Fibroblast of lung (primary cell): ENCODE results near the gene RASA2. TPM values are rescaled to one million over a fixed set of nuclear protein-coding genes. Genes with fewer than 3 reads are reported as not detected.
A peak's percentile ranks its signal among the peaks of the same experiment; 100 is the strongest.

Source experiments
- DNase-seq, 2 donors: peaks; one replicate each; pipeline versions ENCODE4 v3.0.0 to v3.0.0-alpha.2; 2010; ENCODE audit warnings: low read depth in 2 of 2
- H2AFZ ChIP-seq: 2 replicates; pipeline ENCODE4 v1.5.1; 2012; ENCODE audit warnings: low read length, control low read depth, inconsistent platforms
- H3K27ac ChIP-seq: 2 replicates; pipeline ENCODE4 v1.5.1; 2011; ENCODE audit warnings: low read length, control low read depth; ENCODE audit not compliant: insufficient read depth
- H3K27me3 ChIP-seq: 2 replicates; pipeline ENCODE4 v1.5.1; 2011; ENCODE audit warnings: mild to moderate bottlenecking, low read length; ENCODE audit not compliant: control insufficient read depth, insufficient read depth
- H3K36me3 ChIP-seq: 2 replicates; pipeline ENCODE4 v1.5.1; 2011; ENCODE audit warnings: low read length; ENCODE audit not compliant: control insufficient read depth, insufficient read depth
- H3K4me1 ChIP-seq: 2 replicates; pipeline ENCODE4 v1.5.1; 2011; ENCODE audit warnings: low read length; ENCODE audit not compliant: control insufficient read depth, insufficient read depth; ENCODE audit errors: extremely low read depth
- H3K4me2 ChIP-seq: 2 replicates; pipeline ENCODE4 v1.5.1; 2011; ENCODE audit warnings: low read length, control low read depth; ENCODE audit not compliant: insufficient read depth; ENCODE audit errors: extremely low read depth
- H3K4me3 ChIP-seq, 4 experiments: fragments of 200-600 bp in 1 of 4; sonication (generic) in 1 of 4; replicated peaks in 1 of 4; 2 replicates each; pipeline ENCODE4 v1.5.1; 2011 to 2016; ENCODE audit warnings: low read length in 4 of 4, low read depth in 3 of 4, mild to moderate bottlenecking in 3 of 4, control low read depth in 2 of 4, inconsistent platforms in 1 of 4, mixed read lengths in 1 of 4; ENCODE audit not compliant: insufficient read depth in 1 of 4; ENCODE audit errors: control extremely low read depth in 1 of 4
- H3K79me2 ChIP-seq: 2 replicates; pipeline ENCODE4 v1.5.1; 2012; ENCODE audit warnings: mild to moderate bottlenecking, low read length, inconsistent platforms; ENCODE audit not compliant: control insufficient read depth, insufficient read depth
- H3K9ac ChIP-seq: 2 replicates; pipeline ENCODE4 v1.5.1; 2011; ENCODE audit warnings: mild to moderate bottlenecking, low read length, control low read depth; ENCODE audit not compliant: insufficient read depth
- H3K9me3 ChIP-seq: 2 replicates; pipeline ENCODE4 v1.5.1; 2012; ENCODE audit warnings: low read depth, low read length; ENCODE audit not compliant: control insufficient read depth, insufficient read depth
- H4K20me1 ChIP-seq: 2 replicates; pipeline ENCODE4 v1.5.1; 2011; ENCODE audit warnings: low read length; ENCODE audit not compliant: control insufficient read depth, insufficient read depth; ENCODE audit errors: extremely low read depth
- EZH2 ChIP-seq: IDR thresholded peaks from 2 replicates; pipeline ENCODE4 v1.5.1; 2012; ENCODE audit warnings: low read length, control low read depth, mild to moderate bottlenecking; ENCODE audit errors: missing control alignments
- polyA plus RNA-seq, 2 donors: library from polyadenylated mRNA; depleted of rRNA in 1 of 2; stranded (reverse) in 1 of 2; unstranded in 1 of 2; fragments of >200 nt; gene quantifications; 2 replicates each; pipeline ENCODE4 v1.2.1, GENCODE V29; 2011 to 2012; ENCODE audit warnings: missing spikeins in 1 of 2
- total RNA-seq: library from RNA; depleted of rRNA; stranded (reverse); fragments of >200 nt; gene quantifications from 2 replicates; pipeline ENCODE4 v1.2.1, GENCODE V29; 2014
- TF ChIP-seq, protein P1 (sequence below), 2 donors: IDR thresholded peaks in 1 of 2; conservative IDR thresholded peaks in 1 of 2; 1 replicate in 1 of 2; 2 replicates in 1 of 2; pipeline ENCODE4 v1.5.1; 2011 to 2012; ENCODE audit warnings: low read length in 2 of 2, control low read depth in 1 of 2, inconsistent platforms in 1 of 2, low read depth in 1 of 2, mild to moderate bottlenecking in 1 of 2

RASA2 gene
- total and polyA plus RNA-seq, 2 donors (not counting 1 experiment from before 2014, with no cell fraction given), result 10.0 to 11.4 TPM

DNA sequence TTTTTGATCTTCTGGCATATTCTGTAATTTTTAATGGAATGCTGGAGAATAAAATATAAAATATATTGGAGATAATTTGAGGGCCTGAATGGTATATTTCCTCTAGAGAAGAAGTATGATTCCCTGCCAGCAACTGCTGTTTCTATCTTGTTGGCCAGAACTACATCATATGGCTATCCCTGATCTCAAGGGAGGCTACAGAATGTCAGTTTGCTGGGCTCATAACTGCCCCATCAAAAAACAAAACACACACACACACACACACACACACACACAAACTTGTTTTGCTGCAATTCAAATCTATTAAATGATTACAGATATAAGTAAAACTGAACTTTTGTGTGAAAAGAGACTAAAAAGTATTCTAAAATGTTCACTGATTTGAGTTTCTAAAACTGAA lies 51.0 kb downstream of the RASA2 start:
- no peaks in the 10 kb centered on the region for H3K27me3 ChIP-seq
- TF ChIP-seq, protein P1, sequence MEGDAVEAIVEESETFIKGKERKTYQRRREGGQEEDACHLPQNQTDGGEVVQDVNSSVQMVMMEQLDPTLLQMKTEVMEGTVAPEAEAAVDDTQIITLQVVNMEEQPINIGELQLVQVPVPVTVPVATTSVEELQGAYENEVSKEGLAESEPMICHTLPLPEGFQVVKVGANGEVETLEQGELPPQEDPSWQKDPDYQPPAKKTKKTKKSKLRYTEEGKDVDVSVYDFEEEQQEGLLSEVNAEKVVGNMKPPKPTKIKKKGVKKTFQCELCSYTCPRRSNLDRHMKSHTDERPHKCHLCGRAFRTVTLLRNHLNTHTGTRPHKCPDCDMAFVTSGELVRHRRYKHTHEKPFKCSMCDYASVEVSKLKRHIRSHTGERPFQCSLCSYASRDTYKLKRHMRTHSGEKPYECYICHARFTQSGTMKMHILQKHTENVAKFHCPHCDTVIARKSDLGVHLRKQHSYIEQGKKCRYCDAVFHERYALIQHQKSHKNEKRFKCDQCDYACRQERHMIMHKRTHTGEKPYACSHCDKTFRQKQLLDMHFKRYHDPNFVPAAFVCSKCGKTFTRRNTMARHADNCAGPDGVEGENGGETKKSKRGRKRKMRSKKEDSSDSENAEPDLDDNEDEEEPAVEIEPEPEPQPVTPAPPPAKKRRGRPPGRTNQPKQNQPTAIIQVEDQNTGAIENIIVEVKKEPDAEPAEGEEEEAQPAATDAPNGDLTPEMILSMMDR (conservative IDR thresholded peaks at IDR 0.05 in 1 of 2, IDR thresholded peaks at IDR 0.05 in 1 of 2; ENCODE audit: low read depth in 1 of 2, low read length in 2 of 2), result no peak
- TF ChIP-seq EZH2, result no peak
- DNase-seq, result peak in 1 of 2 donors; percentile 30

GRCh38 chr3:141538568-141539240 lies 51.9 kb downstream of the RASA2 start:
- no peaks in the 10 kb centered on the region for H3K36me3 ChIP-seq

More for the DNA sequence above, 51.0 kb downstream of the RASA2 start:
- no peaks in the 10 kb centered on the region for H3K9me3 ChIP-seq
- no peak overlapping the region for H3K9ac ChIP-seq
- no peak overlapping the region for H2AFZ ChIP-seq
- H4K20me1 ChIP-seq, result no peaks in the 10 kb centered on the region
- peaks cover 2% of the 10 kb centered on the region for H3K4me1 ChIP-seq
- no peak overlapping the region for H3K4me3 ChIP-seq
- no peak overlapping the region for H3K4me2 ChIP-seq
- H3K79me2 ChIP-seq, result no peaks in the 10 kb centered on the region
- no peaks in the 10 kb centered on the region for H3K36me3 ChIP-seq
- H3K27ac ChIP-seq, result no peak overlapping the region

GRCh38 chr3:141539431-141540187 lies 52.8 kb downstream of the RASA2 start:
- no peaks in the 10 kb centered on the region for H3K27me3 ChIP-seq
- peak in 1 of 2 donors; percentile 69 for DNase-seq
- H3K4me1 ChIP-seq, result peaks cover 2% of the 10 kb centered on the region
- H3K4me2 ChIP-seq, result no peak overlapping the region
- H3K36me3 ChIP-seq, result no peaks in the 10 kb centered on the region
- no peak overlapping the region for H3K9ac ChIP-seq
- no peaks in the 10 kb centered on the region for H3K79me2 ChIP-seq
- H3K4me3 ChIP-seq, result no peak overlapping the region
- no peak overlapping the region for H3K27ac ChIP-seq
- no peak overlapping the region for H2AFZ ChIP-seq
- H4K20me1 ChIP-seq, result no peaks in the 10 kb centered on the region
- no peak for TF ChIP-seq EZH2
- TF ChIP-seq, protein P1 (conservative IDR thresholded peaks at IDR 0.05 in 1 of 2, IDR thresholded peaks at IDR 0.05 in 1 of 2; ENCODE audit: low read depth in 1 of 2, low read length in 2 of 2), result no peak
- H3K9me3 ChIP-seq, result no peaks in the 10 kb centered on the region

More at GRCh38 chr3:141538568-141539240, 51.9 kb downstream of the RASA2 start:
- no peak overlapping the region for H3K9ac ChIP-seq
- no peaks in the 10 kb centered on the region for H3K9me3 ChIP-seq
- DNase-seq, result peak; percentile 33 to 34
- no peaks in the 10 kb centered on the region for H4K20me1 ChIP-seq
- H3K27ac ChIP-seq, result no peak overlapping the region
- TF ChIP-seq EZH2, result no peak
- TF ChIP-seq, protein P1 (conservative IDR thresholded peaks at IDR 0.05 in 1 of 2, IDR thresholded peaks at IDR 0.05 in 1 of 2; ENCODE audit: low read depth in 1 of 2, low read length in 2 of 2), result no peak
- no peaks in the 10 kb centered on the region for H3K27me3 ChIP-seq
- H3K4me3 ChIP-seq, result no peak overlapping the region
- no peak overlapping the region for H2AFZ ChIP-seq
- no peaks in the 10 kb centered on the region for H3K79me2 ChIP-seq
- H3K4me1 ChIP-seq, result peaks cover 2% of the 10 kb centered on the region
- H3K4me2 ChIP-seq, result no peak overlapping the region
